Esophagus squamous epithelium (tissue), 4 donors: ENCODE results near the gene PDE3A.

Source experiments
- POLR2A ChIP-seq, 4 donors: fragments of 450-650 bp; IDR thresholded peaks; one replicate each; pipeline ENCODE4 v1.6.1; 2017; ENCODE audit warnings: antibody characterized with exemption in 4 of 4, mild to moderate bottlenecking in 4 of 4, moderate library complexity in 3 of 4
- TF ChIP-seq, protein P1 (sequence below), 6 experiments: fragments of 450-650 bp in 4 of 6; fragments of 200-600 bp in 2 of 6; sonication (generic) in 2 of 6; IDR thresholded peaks; one replicate each; pipeline ENCODE4 v1.5.1; 2016 to 2019; ENCODE audit warnings: antibody characterized with exemption in 6 of 6, mild to moderate bottlenecking in 4 of 6, moderate library complexity in 4 of 6

DNA sequence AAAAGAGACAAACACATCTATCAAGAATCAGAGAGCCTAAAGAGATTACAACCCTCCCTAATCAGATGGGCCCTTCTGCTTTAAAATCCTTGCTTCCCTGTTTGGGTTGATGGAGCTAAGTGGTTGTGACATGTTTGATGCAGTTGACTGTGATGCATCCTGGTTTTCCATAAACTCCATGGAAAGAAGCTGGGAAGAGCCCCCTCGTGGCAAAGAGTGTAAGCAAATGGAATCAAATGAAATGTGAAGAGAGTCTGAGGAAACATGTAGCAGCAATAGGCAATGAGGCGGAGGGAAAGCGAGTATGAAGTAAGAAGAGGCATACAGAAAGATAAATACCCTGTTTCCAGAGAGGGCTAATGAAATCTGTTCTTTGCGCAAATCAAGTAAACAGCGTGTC is 256.4 kb downstream of the PDE3A start:
- TF ChIP-seq, protein P1, sequence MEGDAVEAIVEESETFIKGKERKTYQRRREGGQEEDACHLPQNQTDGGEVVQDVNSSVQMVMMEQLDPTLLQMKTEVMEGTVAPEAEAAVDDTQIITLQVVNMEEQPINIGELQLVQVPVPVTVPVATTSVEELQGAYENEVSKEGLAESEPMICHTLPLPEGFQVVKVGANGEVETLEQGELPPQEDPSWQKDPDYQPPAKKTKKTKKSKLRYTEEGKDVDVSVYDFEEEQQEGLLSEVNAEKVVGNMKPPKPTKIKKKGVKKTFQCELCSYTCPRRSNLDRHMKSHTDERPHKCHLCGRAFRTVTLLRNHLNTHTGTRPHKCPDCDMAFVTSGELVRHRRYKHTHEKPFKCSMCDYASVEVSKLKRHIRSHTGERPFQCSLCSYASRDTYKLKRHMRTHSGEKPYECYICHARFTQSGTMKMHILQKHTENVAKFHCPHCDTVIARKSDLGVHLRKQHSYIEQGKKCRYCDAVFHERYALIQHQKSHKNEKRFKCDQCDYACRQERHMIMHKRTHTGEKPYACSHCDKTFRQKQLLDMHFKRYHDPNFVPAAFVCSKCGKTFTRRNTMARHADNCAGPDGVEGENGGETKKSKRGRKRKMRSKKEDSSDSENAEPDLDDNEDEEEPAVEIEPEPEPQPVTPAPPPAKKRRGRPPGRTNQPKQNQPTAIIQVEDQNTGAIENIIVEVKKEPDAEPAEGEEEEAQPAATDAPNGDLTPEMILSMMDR (IDR thresholded peaks at IDR 0.05) = no peak
- no peak for TF ChIP-seq POLR2A (IDR thresholded peaks at IDR 0.05)
